H9 (cell line): Measurements from ENCODE around the gene RELA. TPM values are rescaled to one million over a fixed set of nuclear protein-coding genes. Genes with fewer than 3 reads are reported as not detected.

Experiments used
- DNase-seq: peaks from one replicate; pipeline ENCODE4 v3.0.0-alpha.2; 2017
- H2AFZ ChIP-seq: one replicate; pipeline ENCODE4 v1.6.1; 2013; ENCODE audit warnings: mild to moderate bottlenecking, low read length, control low read depth, moderate library complexity
- H2AK5ac ChIP-seq: 2 replicates; pipeline ENCODE4 v1.6.1; 2013; ENCODE audit warnings: low read length, control low read depth, mixed read lengths; ENCODE audit not compliant: insufficient read length
- H2BK120ac ChIP-seq: one replicate; pipeline ENCODE4 v1.6.1; 2013; ENCODE audit warnings: low read depth, mild to moderate bottlenecking, low read length, control low read depth, inconsistent platforms; ENCODE audit not compliant: poor library complexity, severe bottlenecking
- H2BK12ac ChIP-seq: 2 replicates; pipeline ENCODE4 v1.6.1; 2013; ENCODE audit warnings: low read length, control low read depth, mixed read lengths, low read depth; ENCODE audit not compliant: insufficient read length
- H2BK15ac ChIP-seq: 2 replicates; pipeline ENCODE4 v1.6.1; 2013; ENCODE audit warnings: low read depth, low read length, control low read depth
- H2BK20ac ChIP-seq: one replicate; pipeline ENCODE4 v1.6.1; 2013; ENCODE audit warnings: low read depth, mild to moderate bottlenecking, low read length, control low read depth, inconsistent platforms; ENCODE audit not compliant: poor library complexity, severe bottlenecking
- H2BK5ac ChIP-seq: 2 replicates; pipeline ENCODE4 v1.6.1; 2013; ENCODE audit warnings: low read length, control low read depth, mixed read lengths; ENCODE audit not compliant: insufficient read length
- H3K14ac ChIP-seq: 2 replicates; pipeline ENCODE4 v1.6.1; 2013; ENCODE audit warnings: low read length, control low read depth; ENCODE audit not compliant: insufficient read depth
- H3K18ac ChIP-seq: 2 replicates; pipeline ENCODE4 v1.6.1; 2013; ENCODE audit warnings: low read depth, mild to moderate bottlenecking, mixed read lengths, low read length, control low read depth; ENCODE audit not compliant: insufficient read length
- H3K23ac ChIP-seq: 2 replicates; pipeline ENCODE4 v1.6.1; 2013; ENCODE audit warnings: low read length, control low read depth, mixed read lengths, low read depth; ENCODE audit not compliant: insufficient read length
- H3K23me2 ChIP-seq: 2 replicates; pipeline ENCODE4 v1.6.1; 2013; ENCODE audit warnings: low read depth, mild to moderate bottlenecking, mixed read lengths, low read length, control low read depth; ENCODE audit not compliant: insufficient read length, poor library complexity, severe bottlenecking
- H3K27ac ChIP-seq: 2 replicates; pipeline ENCODE4 v1.5.1; 2013; ENCODE audit warnings: low read length, control low read depth, mixed read lengths, low read depth; ENCODE audit not compliant: insufficient read length
- H3K27me3 ChIP-seq: 2 replicates; pipeline ENCODE4 v1.6.1; 2013; ENCODE audit warnings: low read length, control low read depth, inconsistent platforms; ENCODE audit not compliant: insufficient read depth
- H3K4ac ChIP-seq: 2 replicates; pipeline ENCODE4 v1.6.1; 2013; ENCODE audit warnings: low read depth, mild to moderate bottlenecking, control low read depth, inconsistent platforms, low read length, moderate library complexity
- H3K4me1 ChIP-seq: 2 replicates; pipeline ENCODE4 v1.6.1; 2013; ENCODE audit warnings: low read length, control low read depth, inconsistent platforms; ENCODE audit not compliant: insufficient read depth
- H3K4me2 ChIP-seq: 2 replicates; pipeline ENCODE4 v1.6.1; 2013; ENCODE audit warnings: low read length, control low read depth, mixed read lengths; ENCODE audit not compliant: insufficient read length, insufficient read depth
- H3K56ac ChIP-seq: 2 replicates; pipeline ENCODE4 v1.6.1; 2013; ENCODE audit warnings: low read depth, mild to moderate bottlenecking, mixed read lengths, low read length, control low read depth; ENCODE audit not compliant: insufficient read length
- H3K79me1 ChIP-seq: 2 replicates; pipeline ENCODE4 v1.6.1; 2013; ENCODE audit warnings: low read depth, mild to moderate bottlenecking, moderate library complexity, low read length, control low read depth, inconsistent platforms; ENCODE audit not compliant: insufficient read depth, poor library complexity, severe bottlenecking
- H3K79me2 ChIP-seq: 2 replicates; pipeline ENCODE4 v1.6.1; 2013; ENCODE audit warnings: low read length, control low read depth, inconsistent platforms; ENCODE audit not compliant: insufficient read depth
- H3K9ac ChIP-seq: 2 replicates; pipeline ENCODE4 v1.6.1; 2013; ENCODE audit warnings: low read length, control low read depth, mixed read lengths; ENCODE audit not compliant: insufficient read length; ENCODE audit errors: extremely low read depth
- H3K9me3 ChIP-seq: one replicate; pipeline ENCODE4 v1.6.1; 2013; ENCODE audit warnings: low read depth, low read length, inconsistent platforms; ENCODE audit not compliant: control insufficient read depth
- H3T11ph ChIP-seq: one replicate; pipeline ENCODE4 v1.6.1; 2013; ENCODE audit warnings: mild to moderate bottlenecking, low read length, control low read depth, inconsistent platforms
- H4K20me1 ChIP-seq: one replicate; pipeline ENCODE4 v1.6.1; 2013; ENCODE audit not compliant: control insufficient read depth, insufficient read length, insufficient read depth
- H4K5ac ChIP-seq: 2 replicates; pipeline ENCODE4 v1.6.1; 2013; ENCODE audit warnings: low read depth, mild to moderate bottlenecking, mixed read lengths, low read length, control low read depth; ENCODE audit not compliant: insufficient read length
- H4K8ac ChIP-seq: replicated peaks from 2 replicates; pipeline ENCODE4 v1.6.1; 2013; ENCODE audit warnings: low read length, control low read depth, mixed read lengths, low read depth; ENCODE audit not compliant: insufficient read length
- H4K91ac ChIP-seq: 2 replicates; pipeline ENCODE4 v1.6.1; 2013; ENCODE audit warnings: low read depth, mild to moderate bottlenecking, moderate library complexity, mixed read lengths, low read length, control low read depth; ENCODE audit not compliant: insufficient read length
- H3K27ac Mint-ChIP-seq, 3 experiments: 2 replicates in 2 of 3; 3 replicates in 1 of 3; pipeline ENCODE4 v1.8.0; 2020 to 2021; ENCODE audit warnings: mixed read lengths in 3 of 3, mild to moderate bottlenecking in 1 of 3, moderate library complexity in 1 of 3
- H3K27me3 Mint-ChIP-seq: 2 replicates; pipeline ENCODE4 v1.8.0; 2021; ENCODE audit warnings: low read depth, mild to moderate bottlenecking, moderate library complexity, mixed read lengths
- H3K36me3 Mint-ChIP-seq, 3 experiments: 2 replicates in 2 of 3; 3 replicates in 1 of 3; pipeline ENCODE4 v1.8.0; 2020 to 2021; ENCODE audit warnings: low read depth in 3 of 3, mixed read lengths in 3 of 3; ENCODE audit not compliant: insufficient read depth in 1 of 3
- H3K4me1 Mint-ChIP-seq, 2 experiments: 2 replicates each; pipeline ENCODE4 v1.8.0; 2020; ENCODE audit warnings: mixed read lengths in 2 of 2
- H3K4me3 Mint-ChIP-seq, 2 experiments: 2 replicates in 1 of 2; 3 replicates in 1 of 2; pipeline ENCODE4 v1.8.0; 2020 to 2021; ENCODE audit warnings: mild to moderate bottlenecking in 2 of 2, mixed read lengths in 2 of 2, moderate library complexity in 1 of 2
- H3K9me3 Mint-ChIP-seq, 2 experiments: 2 replicates in 1 of 2; 3 replicates in 1 of 2; pipeline ENCODE4 v1.8.0; 2020; ENCODE audit warnings: mild to moderate bottlenecking in 2 of 2, mixed read lengths in 2 of 2, moderate library complexity in 1 of 2
- CTCF ChIP-seq: fragments of 200-600 bp; sonication (generic); conservative IDR thresholded peaks from 3 replicates; pipeline ENCODE4 v1.8.0; 2021; ENCODE audit warnings: antibody characterized with exemption, mild to moderate bottlenecking
- WGBS: extraction: QIAGEN DNeasy Blood & Tissue Kit; methylation state at CpG from one replicate; pipeline ENCODE4 v1.1.7; 2013; ENCODE audit warnings: missing lambda C conversion rate, low lambda C conversion rate, mixed read lengths; ENCODE audit not compliant: insufficient read length; ENCODE audit errors: extremely low coverage; 5-methylcytosine and 5-hydroxymethylcytosine counted together
- total RNA-seq: library from RNA; stranded (reverse); gene quantifications from 2 replicates; pipeline ENCODE4 v1.2.1, GENCODE V29; 2021

The RELA gene
- total RNA-seq, 1 experiment from 2014 or later = 48.8 TPM

- Histone ChIP-seq H3K18ac (no peak within 1 kb of the TSS), H3K27me3 (no peaks in the 10 kb centered on the region), H3K4me2 (peak within 1 kb of the TSS; percentile 64), H2BK5ac (no peak within 1 kb of the TSS), H4K5ac (no peak within 1 kb of the TSS), H2AK5ac (no peak within 1 kb of the TSS), H3K4me1 (no peaks in the 10 kb centered on the region; the same call in 1 of the 2 replicates), H2BK120ac (no peak within 1 kb of the TSS), H2BK20ac (no peak within 1 kb of the TSS), H3K9ac (peak within 1 kb of the TSS; percentile 11), H3K79me1 (no peaks in the 10 kb centered on the region), H3K56ac (no peak within 1 kb of the TSS), H4K8ac (no peak within 1 kb of the TSS), H2AFZ (no peak within 1 kb of the TSS), H3T11ph (no peak within 1 kb of the TSS), H3K27ac (no peak within 1 kb of the TSS), H3K23me2 (peaks cover 13% of the 10 kb centered on the region), H2BK15ac (no peak within 1 kb of the TSS), H3K79me2 (no peaks in the 10 kb centered on the region), H3K14ac (no peak within 1 kb of the TSS; the same call in 1 of the 2 replicates), H3K4ac (no peak within 1 kb of the TSS), H4K91ac (no peak within 1 kb of the TSS), H3K9me3 (no peaks in the 10 kb centered on the region), H2BK12ac (no peak within 1 kb of the TSS), H4K20me1 (no peaks in the 10 kb centered on the region), H3K23ac (no peak within 1 kb of the TSS)
- Mint-ChIP-seq H3K4me3 (peak within 1 kb of the TSS; percentile 72 to 86), H3K4me1 (peaks cover 22 to 24% of the 10 kb centered on the region in 2 experiments), H3K9me3 (no peaks in the 10 kb centered on the region), H3K27me3 (no peaks in the 10 kb centered on the region), H3K36me3 (peaks cover 16 to 23% (median 19%) of the 10 kb centered on the region in 3 experiments; a peak in 6 of 7 replicates), H3K27ac (peak within 1 kb of the TSS; percentile 67 to 95 (median 91); a peak in 6 of 7 replicates)
- WGBS = no CpG with 5 or more reads among the region's 46 CpGs
- peak; percentile 58 for TF ChIP-seq CTCF
- peak; percentile 96 for DNase-seq
These were observed 24.8 kb downstream of the RELA start, which contains the start of gene SIPA1 for GRCh38 chr11:65637794-65638419. SIPA1 (plus strand) TSS chr11:65638101; CDS start chr11:65640922, 2,821 bp downstream.
